Amniotic epithelial cell (primary cell): ENCODE data around the gene ENTPD6.
"Not testable (repeated sequence)": the region's sequence is repeated elsewhere in the genome, so short reads cannot be mapped to it uniquely, and the experiment has no call there.

Source experiments
- DNase-seq: peaks from one replicate; pipeline ENCODE4 v3.0.0-alpha.2; 2010; ENCODE audit warnings: low read depth

Gene ENTPD6

DNA sequence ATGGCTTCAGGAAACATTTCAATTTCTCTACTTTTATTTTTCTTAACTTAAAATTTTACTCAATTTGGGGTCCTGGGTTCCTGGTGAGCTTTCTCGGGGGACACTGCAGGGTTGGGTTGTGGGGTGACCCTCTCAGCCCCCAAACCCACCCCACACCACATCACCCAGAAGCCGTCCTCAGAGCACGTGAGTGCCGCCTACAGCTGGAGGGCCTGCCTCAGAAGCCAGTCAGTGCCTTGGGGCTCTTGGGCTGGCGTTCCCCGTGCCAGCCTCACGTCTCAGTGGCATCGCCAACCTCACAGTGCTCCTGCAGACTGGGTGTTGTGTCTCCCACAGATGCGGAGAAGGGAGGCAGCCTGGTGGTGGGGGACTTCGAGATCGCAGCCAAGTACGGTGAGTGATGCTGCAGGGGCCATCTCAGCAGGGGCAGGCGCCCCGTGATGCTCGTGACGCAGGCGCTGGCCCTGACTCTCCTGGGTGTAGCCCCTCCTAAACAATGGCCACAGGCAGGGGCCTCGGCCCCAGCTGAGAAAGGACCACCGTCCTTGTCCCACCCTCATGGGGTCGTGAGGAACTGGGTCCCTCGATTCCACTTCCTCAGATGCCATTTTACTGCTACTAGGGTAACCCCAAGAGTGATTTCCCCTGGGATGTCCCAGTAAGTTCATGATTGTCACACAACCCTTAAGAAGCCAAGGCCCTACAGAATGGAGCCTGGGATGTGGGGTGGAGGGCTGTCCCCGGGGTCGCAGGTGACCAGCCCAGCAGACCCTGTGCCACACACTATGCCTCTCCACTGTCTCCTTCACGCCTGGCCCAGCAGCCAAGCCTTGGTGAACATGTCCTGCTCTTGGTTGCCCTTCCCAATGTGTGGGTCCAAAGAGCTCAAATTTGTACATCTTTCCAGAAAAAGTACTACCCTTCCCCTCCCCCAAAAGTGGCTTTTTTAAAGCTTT lies 28.5 kb downstream of the ENTPD6 start:
- DNase-seq, result no peak

GRCh38 chr20:25224941-25225340 lies 29.4 kb downstream of the ENTPD6 start:
- no peak for DNase-seq

DNA sequence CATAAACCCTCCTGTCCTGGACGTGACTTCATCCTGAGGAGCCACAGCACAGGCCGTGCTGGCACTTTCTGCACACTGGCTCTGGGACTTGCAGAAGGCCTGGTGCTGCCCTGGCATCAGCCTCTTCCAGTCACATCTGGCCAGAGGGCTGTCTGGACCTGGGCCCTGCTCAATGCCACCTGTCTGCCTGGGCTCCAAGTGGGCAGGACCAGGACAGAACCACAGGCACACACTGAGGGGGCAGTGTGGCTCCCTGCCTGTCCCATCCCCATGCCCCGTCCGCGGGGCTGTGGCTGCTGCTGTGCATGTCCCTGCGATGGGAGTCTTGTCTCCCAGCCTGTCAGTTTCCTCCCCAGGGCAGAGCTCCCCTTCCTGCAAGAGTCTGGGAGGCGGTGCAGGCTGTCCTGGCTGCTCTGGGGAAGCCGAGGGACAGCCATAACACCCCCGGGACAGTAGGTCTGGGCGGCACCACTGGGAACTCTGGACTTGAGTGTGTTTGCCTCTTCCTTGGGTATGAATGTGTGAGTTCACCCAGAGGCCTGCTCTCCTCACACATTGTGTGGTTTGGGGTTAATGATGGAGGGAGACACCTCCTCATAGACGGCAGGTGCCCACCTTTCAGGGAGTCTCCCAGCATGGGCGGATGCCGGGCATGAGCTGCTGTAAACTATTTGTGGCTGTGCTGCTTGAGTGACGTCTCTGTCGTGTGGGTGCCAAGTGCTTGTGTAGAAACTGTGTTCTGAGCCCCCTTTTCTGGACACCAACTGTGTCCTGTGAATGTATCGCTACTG lies 30.3 kb downstream of the ENTPD6 start:
- DNase-seq, result no peak

DNA sequence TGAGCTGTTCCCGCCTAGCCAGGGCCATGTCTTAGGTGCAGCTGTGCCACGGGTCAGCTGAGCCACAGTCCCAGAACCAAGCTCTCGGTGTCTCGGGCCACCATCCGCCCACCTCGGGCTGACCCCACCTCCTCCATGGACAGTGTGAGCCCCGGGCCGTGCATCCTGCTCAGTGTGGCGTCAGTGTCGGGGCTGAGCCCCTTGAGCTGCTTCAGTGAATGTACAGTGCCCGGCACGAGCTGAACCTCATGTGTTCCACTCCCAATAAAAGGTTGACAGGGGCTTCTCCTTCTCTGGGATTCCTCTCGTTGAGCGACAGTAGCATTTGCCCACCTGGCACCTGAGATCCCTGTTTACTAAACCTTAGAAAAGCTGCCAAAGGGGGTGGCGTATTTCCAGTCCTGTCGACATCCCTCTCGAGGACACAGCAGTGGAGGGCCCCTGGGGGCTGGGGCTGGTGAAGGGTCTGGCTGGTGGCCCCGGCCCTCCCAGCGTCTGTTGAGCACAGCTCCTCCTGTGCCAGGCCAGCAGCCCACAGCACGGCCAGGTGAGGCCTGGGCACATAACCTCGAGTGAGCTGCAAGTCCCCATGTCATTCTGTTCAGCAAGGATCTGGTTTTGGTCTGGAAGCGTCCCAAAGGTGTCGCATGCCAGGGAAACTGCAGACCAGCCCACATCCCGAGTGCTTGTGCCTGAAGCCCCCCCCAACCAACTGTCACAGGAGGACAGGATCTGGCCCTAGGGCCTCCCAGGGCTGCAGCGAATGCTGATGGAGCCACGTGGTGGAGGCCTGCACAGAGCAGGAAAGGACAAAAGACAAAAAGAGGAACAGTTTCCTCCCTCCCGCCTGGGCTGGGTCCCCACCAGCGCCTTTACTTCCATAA lies 31.2 kb downstream of the ENTPD6 start:
- no peak for DNase-seq

- DNase-seq, result peak; percentile 61
Observed at GRCh38 chr20:25227317-25227831, 31.9 kb downstream of the ENTPD6 start.

- no peak for DNase-seq
Observed at GRCh38 chr20:25229486-25230165, 34.1 kb downstream of the ENTPD6 start.

- DNase-seq, result no peak
Observed at GRCh38 chr20:25230166-25230831, 34.8 kb downstream of the ENTPD6 start.

DNA sequence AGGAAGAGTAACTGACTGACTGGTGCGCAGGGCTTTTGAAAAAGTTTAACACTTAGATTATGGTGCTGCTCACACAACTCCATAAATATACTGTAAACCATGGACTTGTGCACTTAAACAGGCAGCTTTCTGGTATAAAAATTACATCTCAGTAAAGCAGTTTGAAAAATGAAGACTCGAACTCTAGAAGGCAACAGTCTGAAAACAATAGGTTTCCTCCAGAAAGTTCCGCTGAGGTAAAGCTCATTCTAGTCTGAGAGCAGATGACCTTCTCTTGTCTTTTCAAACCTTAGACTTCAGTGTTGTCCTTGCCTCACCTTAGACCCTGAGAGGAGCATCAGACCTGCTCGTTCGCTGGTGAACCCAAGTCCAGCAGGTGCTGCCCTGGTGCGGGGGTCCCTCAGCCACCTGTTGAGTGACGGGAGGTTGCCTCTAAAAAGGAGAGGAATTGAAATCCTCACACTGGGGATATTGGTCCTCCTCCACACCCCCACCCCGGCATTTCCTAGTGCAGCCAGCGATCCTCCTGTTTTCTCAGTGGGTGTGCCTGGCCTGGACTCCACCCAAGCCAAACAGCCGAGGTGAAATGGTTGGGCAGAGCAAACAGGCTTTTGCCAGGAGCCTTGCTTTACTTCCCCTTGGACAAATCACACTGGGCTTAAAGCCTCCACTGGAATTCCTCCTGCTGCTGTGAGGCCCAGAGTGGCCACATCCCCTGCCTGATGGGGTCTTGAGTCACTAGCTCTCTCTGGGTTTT lies 37.7 kb downstream of the ENTPD6 start:
- no peak for DNase-seq

- not testable (repeated sequence) for DNase-seq
Observed at GRCh38 chr20:25234009-25234849, 38.7 kb downstream of the ENTPD6 start.

GRCh38 chr20:25236450-25237304 lies 41.2 kb downstream of the ENTPD6 start:
- no peak for DNase-seq

DNA sequence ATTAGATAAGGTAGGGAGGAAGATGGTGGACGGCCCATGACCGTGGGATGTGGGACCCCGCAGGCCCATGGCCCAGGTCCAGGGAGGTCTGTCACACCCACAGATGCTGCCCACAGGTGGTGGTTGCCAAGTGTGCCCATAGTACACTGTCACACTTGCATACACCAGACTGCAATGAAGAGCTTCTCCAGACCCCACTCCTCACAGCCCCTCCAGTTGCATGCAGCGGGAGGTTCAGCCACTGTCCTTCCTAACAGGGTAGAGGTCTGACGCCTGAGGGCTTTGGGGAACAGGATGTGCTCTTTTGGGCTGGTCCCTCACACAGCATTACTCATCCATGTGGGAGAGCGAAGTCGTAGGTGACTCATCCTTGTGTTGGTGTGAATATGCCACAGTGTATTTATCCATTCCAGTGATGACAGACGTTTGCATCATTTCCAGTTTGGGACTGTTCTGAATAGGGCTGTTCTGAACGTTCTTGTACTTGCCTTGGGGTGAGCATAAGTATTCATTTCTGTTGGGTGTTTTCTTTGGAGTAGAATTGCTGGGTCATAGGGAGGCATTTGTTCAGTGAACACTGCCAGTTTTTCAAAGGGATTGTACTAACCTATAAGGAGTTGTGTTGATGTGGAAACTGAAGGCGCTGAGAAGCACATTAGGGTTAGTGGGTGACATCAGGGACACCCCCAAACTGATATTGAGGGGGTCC lies 42.3 kb downstream of the ENTPD6 start:
- DNase-seq, result peak; percentile 96

DNA sequence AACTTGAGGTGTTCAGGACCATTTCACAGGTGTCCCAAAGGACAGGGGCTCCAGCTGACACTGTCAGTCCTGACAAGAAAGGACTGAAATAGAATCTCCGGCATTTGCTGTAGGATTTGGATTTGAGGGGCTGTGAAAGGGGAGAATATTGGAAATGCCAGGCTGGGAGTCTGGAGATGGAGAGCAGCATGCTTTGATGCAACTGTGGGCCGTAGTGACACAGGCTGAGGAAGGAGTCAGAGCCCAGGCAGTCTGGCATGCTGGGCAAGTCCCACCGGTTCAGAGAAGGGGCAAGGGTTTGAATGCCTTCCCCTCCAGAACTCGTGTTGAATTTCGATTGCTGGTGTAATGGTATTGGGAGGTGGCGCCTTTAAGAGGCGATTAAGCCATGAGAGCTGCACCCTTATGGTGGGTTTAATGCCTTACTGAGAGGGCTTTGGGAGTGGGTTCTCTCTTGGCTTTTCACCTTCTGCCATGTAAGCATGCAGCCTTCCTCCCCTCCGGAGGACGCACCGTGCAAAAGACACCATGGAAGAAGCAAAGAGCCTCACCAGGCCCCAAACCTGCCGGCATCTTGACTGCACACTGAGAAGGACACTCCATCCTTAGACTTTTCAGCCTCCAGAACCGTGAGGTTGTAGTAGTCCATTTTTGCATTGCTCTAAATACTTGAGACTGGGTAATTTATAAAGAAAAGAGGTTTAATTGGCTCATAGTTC lies 43.0 kb downstream of the ENTPD6 start:
- no peak for DNase-seq

DNA sequence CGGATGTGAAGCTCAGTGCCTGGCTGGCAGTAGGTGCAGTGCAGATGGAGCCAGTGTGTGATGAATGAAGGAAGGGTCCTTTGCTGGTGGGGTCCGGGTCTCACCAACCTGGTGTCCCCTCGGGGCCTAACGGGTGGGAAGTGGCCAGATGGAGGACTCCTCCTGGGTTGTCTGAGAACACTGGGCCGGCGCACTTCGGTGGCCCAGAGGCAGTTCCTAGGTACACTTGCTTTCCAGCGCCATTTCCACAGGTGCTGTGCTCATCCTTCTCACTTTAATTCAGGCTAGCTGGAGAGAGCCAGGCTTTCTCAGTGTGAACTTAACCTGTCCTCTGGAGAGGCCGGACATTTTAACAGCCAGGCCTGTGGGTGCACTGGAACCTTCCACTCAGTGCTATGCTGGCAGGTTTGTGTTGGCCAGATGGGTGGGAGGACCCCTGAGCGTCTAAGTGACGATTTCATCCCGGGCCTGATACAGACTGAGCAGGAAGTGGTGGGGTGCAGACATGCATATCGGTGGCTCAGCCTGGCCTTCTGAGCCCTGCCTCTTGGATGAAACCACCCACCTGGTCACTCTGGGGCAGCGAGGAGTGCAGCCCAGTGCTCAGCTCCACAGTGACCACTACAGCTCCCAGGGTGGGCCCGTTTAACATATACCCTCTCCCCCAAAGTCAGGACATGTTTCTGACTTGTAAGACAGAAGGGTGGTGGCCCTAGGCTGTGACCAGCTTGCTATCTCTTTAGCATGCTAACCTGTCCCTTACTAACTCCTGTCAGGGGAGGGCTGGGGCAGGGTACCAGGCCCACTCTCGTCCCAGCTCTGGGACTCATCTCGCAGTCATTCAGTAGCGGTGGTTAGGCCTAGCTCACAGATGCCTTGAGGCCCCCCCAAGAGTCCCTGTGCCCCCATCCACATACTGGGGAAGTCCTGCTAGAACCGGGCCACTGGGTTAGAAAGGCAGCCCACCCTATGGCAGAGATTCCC lies 44.2 kb downstream of the ENTPD6 start:
- DNase-seq, result no peak

- DNase-seq, result not testable (repeated sequence)
Observed at GRCh38 chr20:25240851-25241658, 45.5 kb downstream of the ENTPD6 start.

DNA sequence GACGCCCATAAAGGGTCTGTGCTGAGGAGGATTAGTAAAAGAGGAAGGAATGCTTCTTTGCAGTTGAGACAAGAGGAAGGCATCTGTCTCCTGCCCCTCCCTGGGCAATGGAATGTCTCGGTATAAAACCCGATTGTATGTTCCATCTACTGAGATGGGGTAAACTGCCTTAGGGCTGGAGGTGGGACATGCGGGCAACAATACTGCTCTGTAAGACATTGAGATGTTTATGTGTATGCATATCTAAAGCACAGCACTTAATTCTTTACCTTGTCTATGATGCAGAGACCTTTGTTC lies 46.1 kb downstream of the ENTPD6 start:
- DNase-seq, result not testable (repeated sequence)
